Osteocyte (in vitro differentiated cells): Measurements from ENCODE around the gene BCL7A. TPM values are rescaled to one million over a fixed set of nuclear protein-coding genes. Genes with fewer than 3 reads are reported as not detected.

Experiments
- DNase-seq: peaks from one replicate; pipeline ENCODE4 v3.0.0; 2021; ENCODE audit warnings: mixed read lengths; ENCODE audit not compliant: unreplicated experiment; ENCODE audit errors: extremely low spot score
- H3K27ac Mint-ChIP-seq: one replicate; pipeline ENCODE4 v1.8.0; 2021; ENCODE audit warnings: mild to moderate bottlenecking, mixed read lengths; ENCODE audit not compliant: unreplicated experiment
- H3K27me3 Mint-ChIP-seq: one replicate; pipeline ENCODE4 v1.8.0; 2021; ENCODE audit warnings: mixed read lengths; ENCODE audit not compliant: unreplicated experiment
- H3K36me3 Mint-ChIP-seq: one replicate; pipeline ENCODE4 v1.8.0; 2021; ENCODE audit warnings: mixed read lengths; ENCODE audit not compliant: unreplicated experiment
- H3K4me1 Mint-ChIP-seq: one replicate; pipeline ENCODE4 v1.8.0; 2021; ENCODE audit warnings: mixed read lengths; ENCODE audit not compliant: unreplicated experiment
- H3K4me3 Mint-ChIP-seq: one replicate; pipeline ENCODE4 v1.8.0; 2021; ENCODE audit warnings: mild to moderate bottlenecking, moderate library complexity, mixed read lengths; ENCODE audit not compliant: unreplicated experiment
- H3K9me3 Mint-ChIP-seq: one replicate; pipeline ENCODE4 v1.8.0; 2021; ENCODE audit warnings: mixed read lengths; ENCODE audit not compliant: unreplicated experiment
- CTCF ChIP-seq: fragments of 200-600 bp; sonication (generic); IDR thresholded peaks from 2 replicates; pipeline ENCODE4 v1.5.0; 2021; ENCODE audit warnings: antibody characterized with exemption, mild to moderate bottlenecking, moderate library complexity
- total RNA-seq: library from RNA; stranded (reverse); gene quantifications from 2 replicates; pipeline ENCODE4 v1.2.1, GENCODE V29; 2021

BCL7A gene
- total RNA-seq, 1 donor from 2014 or later = 10.0 TPM

GRCh38 chr12:122028165-122028904, 6.7 kb downstream of the BCL7A start:
- H3K27me3 Mint-ChIP-seq = no peaks in the 10 kb centered on the region
- no peaks in the 10 kb centered on the region for H3K36me3 Mint-ChIP-seq
- no peak for TF ChIP-seq CTCF
- H3K27ac Mint-ChIP-seq = no peak overlapping the region
- H3K4me1 Mint-ChIP-seq = peaks cover 14% of the 10 kb centered on the region
- H3K4me3 Mint-ChIP-seq = no peak overlapping the region
- no peaks in the 10 kb centered on the region for H3K9me3 Mint-ChIP-seq
- no peak for DNase-seq

GRCh38 chr12:122028905-122029560, 7.3 kb downstream of the BCL7A start:
- H3K9me3 Mint-ChIP-seq = no peaks in the 10 kb centered on the region
- peaks cover 9% of the 10 kb centered on the region for H3K4me1 Mint-ChIP-seq
- DNase-seq = no peak
- H3K36me3 Mint-ChIP-seq = no peaks in the 10 kb centered on the region
- no peak overlapping the region for H3K4me3 Mint-ChIP-seq
- H3K27me3 Mint-ChIP-seq = no peaks in the 10 kb centered on the region
- TF ChIP-seq CTCF = no peak
- H3K27ac Mint-ChIP-seq = no peak overlapping the region

GRCh38 chr12:122029620-122030423, 8.1 kb downstream of the BCL7A start:
- no peak for TF ChIP-seq CTCF
- Mint-ChIP-seq H3K4me3 (no peak overlapping the region), H3K27ac (no peak overlapping the region), H3K36me3 (no peaks in the 10 kb centered on the region), H3K9me3 (no peaks in the 10 kb centered on the region), H3K27me3 (no peaks in the 10 kb centered on the region), H3K4me1 (peaks cover 4% of the 10 kb centered on the region)
- DNase-seq = no peak

GRCh38 chr12:122030424-122031035, 8.8 kb downstream of the BCL7A start:
- H3K9me3 Mint-ChIP-seq = no peaks in the 10 kb centered on the region
- H3K36me3 Mint-ChIP-seq = peaks cover 5% of the 10 kb centered on the region
- no peak overlapping the region for H3K27ac Mint-ChIP-seq
- no peak overlapping the region for H3K4me3 Mint-ChIP-seq
- no peaks in the 10 kb centered on the region for H3K27me3 Mint-ChIP-seq
- H3K4me1 Mint-ChIP-seq = peaks cover 6% of the 10 kb centered on the region
- no peak for DNase-seq
- no peak for TF ChIP-seq CTCF
